Activated CD4-positive, alpha-beta T cell treated with anti-CD3 and anti-CD28 coated beads for 36 hours (primary cell): Measurements from ENCODE around the gene RCOR2. TPM values are rescaled to one million over a fixed set of nuclear protein-coding genes. Genes with fewer than 3 reads are reported as not detected.

Source experiments
- ATAC-seq: fragments of 200-7000 bp; cut with Tn5 transposase; one replicate; pipeline ENCODE4 v1.10.0; 2021; ENCODE audit warnings: mild to moderate bottlenecking, moderate library complexity
- CTCF ChIA-PET: fragments of 350-600 bp; sonication (Branson Sonifier 250); formaldehyde crosslinking; loops from one replicate; lab custom pipeline; 2021; ENCODE audit warnings: antibody characterized with exemption; lab: Charles Lee
- POLR2A ChIA-PET: fragments of 350-600 bp; sonication (Branson Sonifier 250); formaldehyde crosslinking; loops from one replicate; lab custom pipeline; 2021; ENCODE audit warnings: antibody characterized with exemption, inconsistent platforms; lab: Charles Lee
- DNase-seq: peaks from one replicate; pipeline ENCODE4 v3.0.0-alpha.2; 2020
- H3K27ac Mint-ChIP-seq: one replicate; pipeline ENCODE4 v1.8.0; 2021; ENCODE audit warnings: mixed read lengths
- H3K27me3 Mint-ChIP-seq: one replicate; pipeline ENCODE4 v1.8.0; 2021; ENCODE audit warnings: mixed read lengths
- H3K36me3 Mint-ChIP-seq: one replicate; pipeline ENCODE4 v1.8.0; 2021; ENCODE audit warnings: low read depth, mixed read lengths
- H3K4me1 Mint-ChIP-seq: one replicate; pipeline ENCODE4 v1.8.0; 2021; ENCODE audit warnings: mixed read lengths
- H3K4me3 Mint-ChIP-seq: one replicate; pipeline ENCODE4 v1.8.0; 2021; ENCODE audit warnings: mild to moderate bottlenecking, moderate library complexity, mixed read lengths
- H3K9me3 Mint-ChIP-seq: one replicate; pipeline ENCODE4 v1.8.0; 2021; ENCODE audit warnings: low read depth, mixed read lengths
- intact Hi-C, 2 experiments: fragments of 100-400 bp; cut with DNase I in 1 of 2; cut with micrococcal nuclease in 1 of 2; formaldehyde crosslinking; loops; one replicate each; pipeline versions ENCODE4 v1.14.2 to v1.15.1; 2022 to 2024; cut with DNase I, micrococcal nuclease
- total RNA-seq, 2 experiments: library from RNA; stranded (reverse); gene quantifications; one replicate each; pipeline ENCODE4 v1.2.3, GENCODE V29; 2021

The RCOR2 gene
- total RNA-seq, 2 experiments from 2014 or later, result 0.37 TPM

DNA sequence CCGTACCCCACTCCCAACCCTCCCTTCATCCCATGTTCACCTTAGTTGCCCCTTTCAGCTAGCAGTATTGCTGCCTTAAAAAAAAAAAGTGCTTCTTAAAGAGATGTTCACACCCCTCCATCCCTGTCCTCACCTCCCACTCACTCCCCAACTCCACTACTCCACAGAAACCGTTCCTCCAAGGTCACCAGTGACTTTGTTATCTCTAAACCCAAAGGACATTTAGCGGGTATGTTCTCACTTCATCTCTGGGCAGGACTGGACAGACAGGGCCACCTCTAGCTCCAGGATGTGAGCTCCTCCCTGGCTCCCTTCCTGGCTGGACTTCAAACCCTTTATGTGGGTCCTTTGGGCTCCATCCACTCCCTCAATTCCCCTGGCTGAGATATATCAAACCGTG lies 6.4 kb upstream of the RCOR2 start:
- no peak overlapping the region for H3K27ac Mint-ChIP-seq
- H3K4me1 Mint-ChIP-seq, result peaks cover 4% of the 10 kb centered on the region
- ATAC-seq (no peak), DNase-seq (no peak)
- no peak overlapping the region for H3K4me3 Mint-ChIP-seq
- ChIA-PET POLR2A (interaction anchor here (0.6 kb wide), 1 partner anchor 9 kb away, joined by 3 read pairs; no protein-coding TSS in a partner anchor), CTCF (no interaction called here)
- H3K9me3 Mint-ChIP-seq, result no peaks in the 10 kb centered on the region
- H3K36me3 Mint-ChIP-seq, result no peaks in the 10 kb centered on the region
- H3K27me3 Mint-ChIP-seq, result no peaks in the 10 kb centered on the region
- intact Hi-C loops, result no loop called here

DNA sequence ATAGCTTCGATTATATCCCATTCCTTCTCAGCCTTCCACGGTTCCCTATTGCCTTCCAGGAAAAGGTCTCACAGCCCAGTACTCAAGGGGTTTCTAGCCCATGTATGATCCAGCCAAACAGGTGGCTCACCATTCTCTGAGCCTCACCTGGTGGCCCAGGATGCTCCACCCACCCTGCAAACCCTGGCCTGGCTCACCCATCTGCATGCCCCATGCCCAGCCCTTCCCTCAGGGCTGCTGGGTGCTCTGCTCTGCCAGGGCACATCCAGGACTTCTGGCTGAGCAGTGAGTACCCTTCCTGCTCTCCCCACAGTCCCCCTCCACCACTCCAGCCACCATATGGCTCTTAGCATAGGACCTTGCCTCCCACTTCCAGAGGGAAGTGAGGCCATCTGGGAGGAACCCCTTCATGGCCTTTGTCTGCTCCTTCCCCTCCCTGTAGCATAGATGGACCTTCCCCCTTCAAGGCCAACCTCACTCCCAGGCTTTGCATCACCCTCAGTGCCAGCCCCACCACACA lies 5.8 kb upstream of the RCOR2 start:
- ChIA-PET CTCF (no interaction called here), POLR2A (interaction anchor here (0.6 kb wide), 1 partner anchor 8 kb away, joined by 3 read pairs; no protein-coding TSS in a partner anchor)
- intact Hi-C loops, result no loop called here
- Mint-ChIP-seq H3K27ac (no peak overlapping the region), H3K9me3 (no peaks in the 10 kb centered on the region), H3K36me3 (no peaks in the 10 kb centered on the region), H3K4me1 (peaks cover 4% of the 10 kb centered on the region), H3K4me3 (no peak overlapping the region), H3K27me3 (no peaks in the 10 kb centered on the region)
- ATAC-seq (no peak), DNase-seq (no peak)

DNA sequence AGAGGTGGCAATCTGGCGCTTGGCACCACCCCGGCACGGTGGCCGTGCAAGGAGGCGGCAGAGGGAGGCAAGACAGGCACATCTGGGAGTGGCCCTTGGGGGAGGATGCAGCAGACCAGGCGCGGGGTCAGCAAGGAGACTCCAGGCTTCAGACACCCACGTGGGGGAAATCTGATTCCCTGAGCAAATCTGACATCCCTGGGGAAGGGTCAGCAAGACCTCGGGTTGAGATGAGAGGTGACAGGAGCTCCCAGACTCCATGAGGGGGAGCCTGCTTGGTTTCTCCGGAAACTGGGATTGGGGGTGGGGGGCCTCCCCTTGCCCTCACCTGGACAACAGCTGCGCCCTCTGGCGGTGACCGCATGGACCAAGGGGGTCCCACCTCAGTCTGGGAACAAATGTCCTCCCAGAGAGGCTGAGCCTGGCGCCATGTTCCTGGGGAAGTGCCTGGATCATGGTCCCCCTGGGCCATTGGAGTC lies 4.0 kb upstream of the RCOR2 start:
- POLR2A ChIA-PET, result no interaction called here
- ATAC-seq, result no peak
- Mint-ChIP-seq H3K4me3 (no peak overlapping the region), H3K4me1 (peaks cover 11% of the 10 kb centered on the region), H3K36me3 (no peaks in the 10 kb centered on the region), H3K27ac (no peak overlapping the region), H3K27me3 (no peaks in the 10 kb centered on the region), H3K9me3 (no peaks in the 10 kb centered on the region)
- DNase-seq, result peak; percentile 64
- CTCF ChIA-PET, result interaction anchor here (0.6 to 2.2 kb wide), 7 partner anchors 9 to 1725 kb away, joined by 3 to 7 read pairs (median 3); no protein-coding TSS in a partner anchor
- intact Hi-C loops, result loop anchor here in 1 of 2 experiments (1.0 kb wide), 1 partner anchor 84 kb away; no protein-coding TSS in a partner anchor

DNA sequence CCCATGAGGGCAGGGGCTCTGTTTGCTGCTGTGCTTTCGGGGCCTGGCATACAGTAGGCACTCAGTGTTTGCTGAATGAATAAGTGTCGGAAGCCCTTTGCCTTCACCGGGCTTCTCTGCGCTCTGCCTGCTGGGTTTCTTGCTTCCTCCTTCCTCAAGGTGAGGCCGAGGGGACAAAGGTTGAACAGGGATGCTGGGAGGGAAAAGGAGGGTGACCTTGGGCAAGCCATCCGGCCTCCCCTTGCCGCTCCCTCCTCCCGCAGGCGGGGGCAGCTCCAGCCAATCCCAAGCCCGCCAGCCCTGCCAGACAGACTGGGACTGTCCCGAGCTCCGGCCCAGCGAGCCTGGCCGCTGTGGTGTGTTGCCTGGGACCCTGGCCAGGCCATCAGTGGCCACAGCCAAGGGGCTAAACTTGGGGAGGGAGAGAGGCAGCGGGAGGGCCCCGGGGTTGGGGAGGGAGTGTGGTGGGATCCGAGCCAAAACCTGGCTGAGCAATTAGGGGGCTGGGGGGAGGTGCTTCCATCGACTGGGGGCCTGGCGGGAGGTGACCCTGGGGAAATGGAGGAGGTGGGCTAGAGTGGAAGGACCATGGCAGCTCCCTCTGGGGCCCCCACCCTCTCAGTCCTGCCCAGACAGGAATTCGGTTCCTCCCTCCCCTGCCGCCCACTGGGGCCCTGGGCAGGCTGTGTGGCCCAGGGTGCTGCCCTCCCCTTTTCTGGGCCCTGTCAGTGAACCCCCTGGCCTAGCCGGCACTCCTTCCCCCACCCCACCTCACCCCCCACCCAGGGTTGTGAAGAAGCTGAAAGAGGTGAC lies 3.4 kb upstream of the RCOR2 start:
- Mint-ChIP-seq H3K27ac (no peak overlapping the region), H3K36me3 (no peaks in the 10 kb centered on the region), H3K27me3 (no peaks in the 10 kb centered on the region), H3K4me3 (no peak overlapping the region), H3K9me3 (no peaks in the 10 kb centered on the region), H3K4me1 (peaks cover 11% of the 10 kb centered on the region)
- no peak for ATAC-seq
- DNase-seq, result no peak
- intact Hi-C loops, result no loop called here
- CTCF ChIA-PET, result interaction anchor here (0.6 to 2.2 kb wide), 6 partner anchors 16 to 126 kb away, joined by 3 to 7 read pairs (median 4); partner anchors contain the start of gene MARK2
- POLR2A ChIA-PET, result no interaction called here

- Mint-ChIP-seq H3K36me3 (no peaks in the 10 kb centered on the region), H3K4me3 (no peak overlapping the region), H3K4me1 (peaks cover 12% of the 10 kb centered on the region), H3K27ac (no peak overlapping the region), H3K27me3 (peaks cover 3% of the 10 kb centered on the region), H3K9me3 (no peaks in the 10 kb centered on the region)
- CTCF ChIA-PET, result interaction anchor here (0.8 to 2.2 kb wide), 5 partner anchors 17 to 82 kb away, joined by 3 to 7 read pairs (median 4); partner anchors contain the start of gene MARK2
- intact Hi-C loops, result loop anchor here in 1 of 2 experiments (5.0 kb wide), 1 partner anchor 228 kb away; no protein-coding TSS in a partner anchor
- DNase-seq, result no peak
- POLR2A ChIA-PET, result no interaction called here
- ATAC-seq, result no peak
Measured at GRCh38 chr11:63919267-63920125, 2.5 kb upstream of the RCOR2 start.

DNA sequence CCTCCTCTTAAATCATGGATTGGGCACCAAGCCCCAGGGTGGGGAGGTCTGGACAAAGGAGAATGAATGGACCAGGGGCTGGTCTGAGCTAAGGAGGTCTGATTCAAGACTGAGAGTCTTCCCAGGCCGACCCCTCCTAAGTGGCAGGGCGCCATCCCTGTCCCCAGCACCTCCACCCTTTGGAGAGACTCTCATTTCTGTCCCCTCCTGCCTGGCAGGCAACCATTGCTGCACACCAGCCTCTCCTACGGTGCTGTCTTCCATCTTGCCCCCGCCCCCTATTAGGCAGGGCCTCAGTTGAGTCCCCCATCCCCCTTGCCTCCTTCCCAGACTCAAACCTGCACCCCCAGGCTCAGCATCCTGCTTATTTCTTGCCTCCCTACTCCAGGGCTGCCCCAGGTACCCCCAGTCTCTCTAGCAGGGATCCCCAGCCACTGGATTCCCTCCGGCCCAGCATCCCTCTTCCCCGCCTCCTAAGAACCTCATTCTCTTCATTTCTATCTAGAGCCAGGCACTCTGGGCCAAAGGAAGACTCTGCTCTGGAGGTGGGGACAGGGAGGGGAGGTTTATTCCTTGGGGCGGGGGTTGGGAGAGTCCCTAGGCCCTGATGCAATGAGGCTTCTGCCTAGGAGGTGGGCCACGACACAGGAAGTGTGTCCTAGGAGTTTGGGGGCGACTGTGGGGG lies 1.7 kb upstream of the RCOR2 start:
- no peak overlapping the region for H3K27ac Mint-ChIP-seq
- peaks cover 12% of the 10 kb centered on the region for H3K4me1 Mint-ChIP-seq
- H3K27me3 Mint-ChIP-seq, result peaks cover 3% of the 10 kb centered on the region
- ChIA-PET POLR2A (no interaction called here), CTCF (interaction anchor here (1.4 to 1.5 kb wide), 2 partner anchors 81 to 83 kb away, joined by 3 to 4 read pairs; no protein-coding TSS in a partner anchor)
- H3K9me3 Mint-ChIP-seq, result no peaks in the 10 kb centered on the region
- intact Hi-C loops, result loop anchor here in 1 of 2 experiments (5.0 kb wide), 1 partner anchor 229 kb away; no protein-coding TSS in a partner anchor
- H3K36me3 Mint-ChIP-seq, result no peaks in the 10 kb centered on the region
- H3K4me3 Mint-ChIP-seq, result no peak overlapping the region
- no peak for DNase-seq
- ATAC-seq, result no peak

DNA sequence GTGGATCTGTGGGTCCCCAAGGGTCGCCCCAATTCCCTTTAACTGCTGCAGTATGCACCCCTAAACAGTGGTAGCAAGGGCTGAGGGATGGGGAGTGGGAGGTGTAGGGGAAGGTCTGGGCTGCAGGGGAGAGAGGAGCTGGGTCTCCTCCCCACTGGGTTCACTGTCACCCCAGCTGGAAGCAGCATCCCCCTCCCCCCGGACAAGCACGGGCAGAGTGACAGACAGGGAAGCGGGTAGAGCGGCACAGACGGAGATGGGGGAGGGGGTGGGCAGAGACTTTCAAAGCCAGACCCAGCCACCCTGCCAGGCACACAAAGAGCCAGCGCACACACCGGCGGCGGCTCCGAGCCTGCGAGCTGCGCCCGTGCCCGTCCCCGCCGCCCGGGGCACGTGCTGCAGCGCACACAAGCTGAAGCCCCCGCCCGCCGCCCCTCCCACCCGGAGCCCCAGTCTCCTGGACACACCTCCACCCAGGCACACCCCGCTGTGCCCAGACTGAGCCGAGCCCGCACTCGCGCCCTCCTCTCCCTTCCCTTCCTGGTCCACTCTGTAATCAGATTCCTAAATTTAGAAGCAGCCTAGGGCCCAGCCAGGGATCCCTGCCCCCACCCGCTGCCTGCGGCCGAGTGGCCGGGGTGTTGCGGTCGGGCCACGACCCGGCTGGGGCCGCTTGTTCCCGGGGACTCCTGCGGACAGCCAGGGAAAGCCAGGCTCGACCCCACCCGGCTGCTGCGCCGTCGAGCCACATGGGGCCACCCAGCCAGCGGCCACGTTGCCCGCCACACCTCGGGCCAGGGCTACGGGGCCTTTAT lies 935 bp upstream of the RCOR2 start:
- POLR2A ChIA-PET, result no interaction called here
- intact Hi-C loops, result loop anchor here in 1 of 2 experiments (1.0 to 5.0 kb wide), 4 partner anchors 20 to 229 kb away; no protein-coding TSS in a partner anchor

GRCh38 chr11:63915961-63916836 lies 765 bp downstream of the RCOR2 start:
- Mint-ChIP-seq H3K4me1 (peaks cover 12% of the 10 kb centered on the region), H3K9me3 (no peaks in the 10 kb centered on the region), H3K4me3 (peak overlapping the region; percentile 70), H3K27ac (no peak overlapping the region), H3K27me3 (peaks cover 3% of the 10 kb centered on the region), H3K36me3 (no peaks in the 10 kb centered on the region)
- intact Hi-C loops, result loop anchor here in 1 of 2 experiments (2.0 to 5.0 kb wide), 2 partner anchors 27 to 231 kb away; no protein-coding TSS in a partner anchor
- ChIA-PET POLR2A (no interaction called here), CTCF (interaction anchor here (1.1 kb wide), 1 partner anchor 78 kb away, joined by 3 read pairs; the partner anchor contains the start of gene MARK2)
- peak; percentile 69 for DNase-seq
- peak; percentile 38 for ATAC-seq

More for the DNA sequence above, 935 bp upstream of the RCOR2 start:
- Mint-ChIP-seq H3K4me1 (peaks cover 12% of the 10 kb centered on the region), H3K27ac (no peak overlapping the region), H3K27me3 (peaks cover 3% of the 10 kb centered on the region), H3K4me3 (peak overlapping the region; percentile 55), H3K36me3 (no peaks in the 10 kb centered on the region), H3K9me3 (no peaks in the 10 kb centered on the region)
- CTCF ChIA-PET, result interaction anchor here (0.8 to 1.5 kb wide), 5 partner anchors 11 to 150 kb away, joined by 3 to 5 read pairs (median 3); partner anchors contain the start of gene MARK2
- ATAC-seq (peak; percentile 37), DNase-seq (peak; percentile 65)
